ENCODE measurements around the gene ZBTB7C.

ZBTB7C gene

GRCh38 chr18:48051945-48052840 is 357.0 kb downstream of the ZBTB7C start:
- H3K9ac ChIP-seq (ENCODE audit: low read length): no peak overlapping the region
- no peaks in the 10 kb centered on the region for H3K4me1 ChIP-seq (ENCODE audit: insufficient read depth, low read length)
- H3K27ac ChIP-seq (ENCODE audit: low read depth, low read length): no peak overlapping the region
- no peaks in the 10 kb centered on the region for H3K36me3 ChIP-seq (ENCODE audit: insufficient read depth, low read length)
- H3K27me3 ChIP-seq (ENCODE audit: control insufficient read depth in 1 of 2, insufficient read depth in 2 of 2, low read length in 2 of 2): no peaks in the 10 kb centered on the region
- no peaks in the 10 kb centered on the region for H3K9me3 ChIP-seq (ENCODE audit: low read length)
- H3K4me3 ChIP-seq (ENCODE audit: low read depth in 1 of 2, low read length in 2 of 2): no peak overlapping the region

- H3K27ac ChIP-seq (ENCODE audit: low read depth, low read length): no peak overlapping the region
- no peak overlapping the region for H3K4me3 ChIP-seq (ENCODE audit: low read depth in 1 of 2, low read length in 2 of 2)
- H3K9ac ChIP-seq (ENCODE audit: low read length): no peak overlapping the region
- H3K36me3 ChIP-seq (ENCODE audit: insufficient read depth, low read length): no peaks in the 10 kb centered on the region
- H3K27me3 ChIP-seq (ENCODE audit: control insufficient read depth in 1 of 2, insufficient read depth in 2 of 2, low read length in 2 of 2): no peaks in the 10 kb centered on the region
- H3K4me1 ChIP-seq (ENCODE audit: insufficient read depth, low read length): no peaks in the 10 kb centered on the region
- no peaks in the 10 kb centered on the region for H3K9me3 ChIP-seq (ENCODE audit: low read length)
Observed at GRCh38 chr18:48050176-48050575, 359.0 kb downstream of the ZBTB7C start.

GRCh38 chr18:48049757-48050156 is 359.4 kb downstream of the ZBTB7C start:
- H3K9ac ChIP-seq (ENCODE audit: low read length): no peak overlapping the region
- H3K27ac ChIP-seq (ENCODE audit: low read depth, low read length): no peak overlapping the region
- H3K9me3 ChIP-seq (ENCODE audit: low read length): no peaks in the 10 kb centered on the region
- H3K4me3 ChIP-seq (ENCODE audit: low read depth in 1 of 2, low read length in 2 of 2): no peak overlapping the region
- no peaks in the 10 kb centered on the region for H3K36me3 ChIP-seq (ENCODE audit: insufficient read depth, low read length)
- H3K27me3 ChIP-seq (ENCODE audit: control insufficient read depth in 1 of 2, insufficient read depth in 2 of 2, low read length in 2 of 2): no peaks in the 10 kb centered on the region
- no peaks in the 10 kb centered on the region for H3K4me1 ChIP-seq (ENCODE audit: insufficient read depth, low read length)

- Histone ChIP-seq H3K36me3 (ENCODE audit: insufficient read depth, low read length) (no peaks in the 10 kb centered on the region), H3K27ac (ENCODE audit: low read depth, low read length) (no peak overlapping the region), H3K27me3 (ENCODE audit: control insufficient read depth in 1 of 2, insufficient read depth in 2 of 2, low read length in 2 of 2) (no peaks in the 10 kb centered on the region), H3K9ac (ENCODE audit: low read length) (no peak overlapping the region), H3K4me3 (ENCODE audit: low read depth in 1 of 2, low read length in 2 of 2) (no peak overlapping the region), H3K4me1 (ENCODE audit: insufficient read depth, low read length) (no peaks in the 10 kb centered on the region), H3K9me3 (ENCODE audit: low read length) (no peaks in the 10 kb centered on the region)
Observed at GRCh38 chr18:48048251-48048650, 360.9 kb downstream of the ZBTB7C start.

GRCh38 chr18:48046843-48047242 is 362.3 kb downstream of the ZBTB7C start:
- H3K4me1 ChIP-seq (ENCODE audit: insufficient read depth, low read length): no peaks in the 10 kb centered on the region
- H3K9ac ChIP-seq (ENCODE audit: low read length): no peak overlapping the region
- H3K9me3 ChIP-seq (ENCODE audit: low read length): no peaks in the 10 kb centered on the region
- H3K27me3 ChIP-seq (ENCODE audit: control insufficient read depth in 1 of 2, insufficient read depth in 2 of 2, low read length in 2 of 2): no peaks in the 10 kb centered on the region
- no peak overlapping the region for H3K4me3 ChIP-seq (ENCODE audit: low read depth in 1 of 2, low read length in 2 of 2)
- no peaks in the 10 kb centered on the region for H3K36me3 ChIP-seq (ENCODE audit: insufficient read depth, low read length)
- no peak overlapping the region for H3K27ac ChIP-seq (ENCODE audit: low read depth, low read length)

- Histone ChIP-seq H3K27me3 (ENCODE audit: control insufficient read depth in 1 of 2, insufficient read depth in 2 of 2, low read length in 2 of 2) (no peaks in the 10 kb centered on the region), H3K4me3 (ENCODE audit: low read depth in 1 of 2, low read length in 2 of 2) (no peak overlapping the region), H3K27ac (ENCODE audit: low read depth, low read length) (no peak overlapping the region), H3K9ac (ENCODE audit: low read length) (no peak overlapping the region), H3K4me1 (ENCODE audit: insufficient read depth, low read length) (no peaks in the 10 kb centered on the region), H3K36me3 (ENCODE audit: insufficient read depth, low read length) (no peaks in the 10 kb centered on the region), H3K9me3 (ENCODE audit: low read length) (no peaks in the 10 kb centered on the region)
Observed at GRCh38 chr18:48045744-48046143, 363.4 kb downstream of the ZBTB7C start.

- Histone ChIP-seq H3K27ac (ENCODE audit: low read depth, low read length) (no peak overlapping the region), H3K36me3 (ENCODE audit: insufficient read depth, low read length) (no peaks in the 10 kb centered on the region), H3K9me3 (ENCODE audit: low read length) (no peaks in the 10 kb centered on the region), H3K4me3 (ENCODE audit: low read depth in 1 of 2, low read length in 2 of 2) (no peak overlapping the region), H3K4me1 (ENCODE audit: insufficient read depth, low read length) (no peaks in the 10 kb centered on the region), H3K27me3 (ENCODE audit: control insufficient read depth in 1 of 2, insufficient read depth in 2 of 2, low read length in 2 of 2) (no peaks in the 10 kb centered on the region), H3K9ac (ENCODE audit: low read length) (no peak overlapping the region)
Observed at GRCh38 chr18:48044944-48045343, 364.2 kb downstream of the ZBTB7C start.

GRCh38 chr18:48043166-48043565 is 366.0 kb downstream of the ZBTB7C start:
- Histone ChIP-seq H3K36me3 (ENCODE audit: insufficient read depth, low read length) (no peaks in the 10 kb centered on the region), H3K4me1 (ENCODE audit: insufficient read depth, low read length) (no peaks in the 10 kb centered on the region), H3K4me3 (ENCODE audit: low read depth in 1 of 2, low read length in 2 of 2) (no peak overlapping the region), H3K9me3 (ENCODE audit: low read length) (no peaks in the 10 kb centered on the region), H3K9ac (ENCODE audit: low read length) (no peak overlapping the region), H3K27me3 (ENCODE audit: control insufficient read depth in 1 of 2, insufficient read depth in 2 of 2, low read length in 2 of 2) (no peaks in the 10 kb centered on the region), H3K27ac (ENCODE audit: low read depth, low read length) (no peak overlapping the region)

- H3K4me1 ChIP-seq (ENCODE audit: insufficient read depth, low read length): no peaks in the 10 kb centered on the region
- no peaks in the 10 kb centered on the region for H3K36me3 ChIP-seq (ENCODE audit: insufficient read depth, low read length)
- no peaks in the 10 kb centered on the region for H3K27me3 ChIP-seq (ENCODE audit: control insufficient read depth in 1 of 2, insufficient read depth in 2 of 2, low read length in 2 of 2)
- H3K27ac ChIP-seq (ENCODE audit: low read depth, low read length): no peak overlapping the region
- H3K9me3 ChIP-seq (ENCODE audit: low read length): no peaks in the 10 kb centered on the region
- H3K4me3 ChIP-seq (ENCODE audit: low read depth in 1 of 2, low read length in 2 of 2): no peak overlapping the region
- no peak overlapping the region for H3K9ac ChIP-seq (ENCODE audit: low read length)
Observed at GRCh38 chr18:48042431-48042830, 366.8 kb downstream of the ZBTB7C start.

- Histone ChIP-seq H3K27me3 (ENCODE audit: control insufficient read depth in 1 of 2, insufficient read depth in 2 of 2, low read length in 2 of 2) (no peaks in the 10 kb centered on the region), H3K27ac (ENCODE audit: low read depth, low read length) (no peak overlapping the region), H3K36me3 (ENCODE audit: insufficient read depth, low read length) (no peaks in the 10 kb centered on the region), H3K4me3 (ENCODE audit: low read depth in 1 of 2, low read length in 2 of 2) (no peak overlapping the region), H3K4me1 (ENCODE audit: insufficient read depth, low read length) (peaks cover 4% of the 10 kb centered on the region), H3K9ac (ENCODE audit: low read length) (no peak overlapping the region), H3K9me3 (ENCODE audit: low read length) (no peaks in the 10 kb centered on the region)
Observed at GRCh38 chr18:48040457-48041110, 368.6 kb downstream of the ZBTB7C start.

GRCh38 chr18:48039769-48040215 is 369.4 kb downstream of the ZBTB7C start:
- no peak overlapping the region for H3K4me3 ChIP-seq (ENCODE audit: low read depth in 1 of 2, low read length in 2 of 2)
- peaks cover 4% of the 10 kb centered on the region for H3K4me1 ChIP-seq (ENCODE audit: insufficient read depth, low read length)
- H3K27ac ChIP-seq (ENCODE audit: low read depth, low read length): no peak overlapping the region
- no peaks in the 10 kb centered on the region for H3K27me3 ChIP-seq (ENCODE audit: control insufficient read depth in 1 of 2, insufficient read depth in 2 of 2, low read length in 2 of 2)
- no peaks in the 10 kb centered on the region for H3K9me3 ChIP-seq (ENCODE audit: low read length)
- H3K36me3 ChIP-seq (ENCODE audit: insufficient read depth, low read length): no peaks in the 10 kb centered on the region
- H3K9ac ChIP-seq (ENCODE audit: low read length): no peak overlapping the region
